ENCODE results near the gene TMEM250.

DNA sequence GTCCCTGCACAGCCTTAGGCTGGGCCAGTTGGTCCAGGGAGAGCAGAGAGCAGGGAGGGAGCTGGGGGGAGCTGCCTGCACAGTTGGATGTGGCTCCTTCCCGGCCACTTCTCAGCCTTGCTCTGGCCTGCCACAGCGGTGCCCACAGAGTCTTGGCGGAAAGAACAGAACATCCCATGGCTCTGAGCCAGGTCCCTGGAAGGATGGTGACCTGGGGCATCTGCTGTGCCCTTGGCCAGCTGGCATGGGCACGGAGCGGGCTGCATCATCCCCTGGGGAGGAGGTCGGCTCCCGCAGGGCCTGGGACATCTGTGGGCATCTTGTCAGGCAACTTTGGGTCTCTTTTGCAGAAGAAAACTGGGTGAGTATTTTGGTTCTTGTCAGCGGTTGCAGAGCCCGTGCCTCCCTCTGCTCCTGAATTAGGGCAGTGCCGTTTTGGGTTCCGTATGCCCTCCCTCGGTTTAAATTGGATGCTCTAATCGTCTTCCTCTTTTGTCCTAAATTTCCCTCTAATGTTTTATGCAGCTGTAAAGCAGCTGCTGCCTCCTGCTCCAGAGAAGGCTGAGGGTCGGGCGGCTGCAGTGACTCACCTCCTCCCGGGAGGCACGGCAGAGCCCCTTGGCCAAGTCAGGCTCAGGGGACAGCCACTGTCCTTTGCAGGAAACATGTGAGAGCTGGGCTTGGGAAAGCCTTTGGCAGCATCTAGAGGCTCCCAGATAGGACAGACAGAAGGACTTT, 13.1 kb downstream of the TMEM250 start:
- TF ChIP-seq CTCF (IDR thresholded peaks at IDR 0.05) = no peak
- no peak for TF ChIP-seq POLR2A (IDR thresholded peaks at IDR 0.05)
- peak in 2 of 4 donors; percentile 23 to 40 for TF ChIP-seq POLR2AphosphoS5 (IDR thresholded peaks at IDR 0.05)
- peak in 1 of 4 donors; percentile 11 for TF ChIP-seq EP300 (IDR thresholded peaks at IDR 0.05)

Measured in sigmoid colon (tissue), 4 donors.